ENCODE results near the gene HOXD3.

DNA sequence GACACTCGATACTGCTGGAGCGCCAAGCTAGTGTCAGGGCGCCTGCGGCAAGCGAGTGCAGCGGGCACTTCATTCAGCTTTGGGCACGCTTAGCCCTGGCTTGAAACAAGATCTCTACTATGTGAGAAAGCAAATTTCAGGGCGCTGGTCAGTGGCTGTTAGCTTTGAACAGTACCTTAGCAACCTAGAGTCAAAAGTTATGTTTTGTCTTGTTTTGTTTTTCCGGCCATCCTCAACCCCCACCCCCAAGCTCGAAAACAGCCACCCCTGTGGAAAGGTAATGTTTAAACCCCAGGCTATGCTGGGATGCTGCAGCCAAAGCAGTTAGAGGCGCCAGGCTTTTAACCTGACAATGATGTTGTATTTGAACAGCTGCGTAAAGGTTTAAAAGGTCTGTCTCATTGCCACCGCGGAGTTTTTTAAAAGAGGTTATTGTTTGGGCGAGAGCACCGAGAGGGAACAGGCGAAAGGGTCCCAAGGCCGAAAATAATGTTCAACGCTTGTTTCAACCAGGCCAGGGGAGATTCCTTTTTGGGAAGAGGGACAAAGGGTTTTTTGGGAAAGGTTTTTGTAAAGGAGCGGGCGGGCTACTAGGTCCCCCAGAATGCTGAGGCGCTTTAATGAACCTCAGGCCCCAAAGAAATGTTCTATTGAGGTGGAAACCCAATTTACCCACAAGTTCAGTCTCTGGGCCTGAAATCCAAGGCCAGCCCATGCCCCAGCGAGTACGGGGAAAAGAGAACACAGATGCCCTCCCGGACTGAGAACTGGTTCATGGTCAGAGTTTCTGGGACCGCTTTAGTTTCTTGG, 42.8 kb upstream of the HOXD3 start:
- TF ChIP-seq POLR2AphosphoS5 (IDR thresholded peaks at IDR 0.05; ENCODE audit: borderline replicate concordance, low read depth, low read length) = no peak
- TF ChIP-seq EZH2 (IDR thresholded peaks at IDR 0.05) = no peak
- TF ChIP-seq FOXP2 (optimal IDR thresholded peaks at IDR 0.05; ENCODE audit: control extremely low read depth, extremely low read length, insufficient read depth) = no peak
